ENCODE data around the gene TULP1.

DNA sequence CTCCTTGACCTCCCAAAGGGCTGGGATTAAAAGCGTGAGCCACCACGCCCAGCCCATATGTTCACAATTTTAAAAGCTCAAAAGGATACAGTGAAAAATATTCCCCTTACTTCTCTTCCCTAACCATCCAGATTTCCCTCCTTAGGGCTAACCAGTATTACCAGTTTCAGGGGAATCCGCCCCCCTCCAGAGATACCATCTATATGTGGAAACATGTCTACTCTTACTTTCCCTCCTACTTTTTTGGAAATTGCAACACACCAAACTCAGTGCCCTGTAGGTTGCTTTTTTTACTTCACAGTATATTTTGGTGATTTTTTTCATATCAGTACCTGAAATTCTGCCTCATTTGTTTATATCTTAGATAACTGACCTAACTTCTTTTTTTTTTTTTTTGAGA, 51.4 kb downstream of the TULP1 start:
- TF ChIP-seq, protein P1, sequence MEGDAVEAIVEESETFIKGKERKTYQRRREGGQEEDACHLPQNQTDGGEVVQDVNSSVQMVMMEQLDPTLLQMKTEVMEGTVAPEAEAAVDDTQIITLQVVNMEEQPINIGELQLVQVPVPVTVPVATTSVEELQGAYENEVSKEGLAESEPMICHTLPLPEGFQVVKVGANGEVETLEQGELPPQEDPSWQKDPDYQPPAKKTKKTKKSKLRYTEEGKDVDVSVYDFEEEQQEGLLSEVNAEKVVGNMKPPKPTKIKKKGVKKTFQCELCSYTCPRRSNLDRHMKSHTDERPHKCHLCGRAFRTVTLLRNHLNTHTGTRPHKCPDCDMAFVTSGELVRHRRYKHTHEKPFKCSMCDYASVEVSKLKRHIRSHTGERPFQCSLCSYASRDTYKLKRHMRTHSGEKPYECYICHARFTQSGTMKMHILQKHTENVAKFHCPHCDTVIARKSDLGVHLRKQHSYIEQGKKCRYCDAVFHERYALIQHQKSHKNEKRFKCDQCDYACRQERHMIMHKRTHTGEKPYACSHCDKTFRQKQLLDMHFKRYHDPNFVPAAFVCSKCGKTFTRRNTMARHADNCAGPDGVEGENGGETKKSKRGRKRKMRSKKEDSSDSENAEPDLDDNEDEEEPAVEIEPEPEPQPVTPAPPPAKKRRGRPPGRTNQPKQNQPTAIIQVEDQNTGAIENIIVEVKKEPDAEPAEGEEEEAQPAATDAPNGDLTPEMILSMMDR (IDR thresholded peaks at IDR 0.05), result no peak
- TF ChIP-seq POLR2A (IDR thresholded peaks at IDR 0.05), result no peak

Measured in breast epithelium (tissue), 3 donors.